ENCODE measurements around the gene RNF182.

GRCh38 chr6:13932785-13933184 lies 8.0 kb downstream of the RNF182 start:
- TF ChIP-seq CTCF (IDR thresholded peaks at IDR 0.05) (no peak), POLR2A (IDR thresholded peaks at IDR 0.05) (no peak)

All from body of pancreas (tissue), 4 donors.